ENCODE data around the gene OMA1.
"Not testable (repeated sequence)": the region's sequence is repeated elsewhere in the genome, so short reads cannot be mapped to it uniquely, and the experiment has no call there.

The OMA1 gene
- 18.1 to 31.9 reads per million in 2 donors for total RNA-seq

DNA sequence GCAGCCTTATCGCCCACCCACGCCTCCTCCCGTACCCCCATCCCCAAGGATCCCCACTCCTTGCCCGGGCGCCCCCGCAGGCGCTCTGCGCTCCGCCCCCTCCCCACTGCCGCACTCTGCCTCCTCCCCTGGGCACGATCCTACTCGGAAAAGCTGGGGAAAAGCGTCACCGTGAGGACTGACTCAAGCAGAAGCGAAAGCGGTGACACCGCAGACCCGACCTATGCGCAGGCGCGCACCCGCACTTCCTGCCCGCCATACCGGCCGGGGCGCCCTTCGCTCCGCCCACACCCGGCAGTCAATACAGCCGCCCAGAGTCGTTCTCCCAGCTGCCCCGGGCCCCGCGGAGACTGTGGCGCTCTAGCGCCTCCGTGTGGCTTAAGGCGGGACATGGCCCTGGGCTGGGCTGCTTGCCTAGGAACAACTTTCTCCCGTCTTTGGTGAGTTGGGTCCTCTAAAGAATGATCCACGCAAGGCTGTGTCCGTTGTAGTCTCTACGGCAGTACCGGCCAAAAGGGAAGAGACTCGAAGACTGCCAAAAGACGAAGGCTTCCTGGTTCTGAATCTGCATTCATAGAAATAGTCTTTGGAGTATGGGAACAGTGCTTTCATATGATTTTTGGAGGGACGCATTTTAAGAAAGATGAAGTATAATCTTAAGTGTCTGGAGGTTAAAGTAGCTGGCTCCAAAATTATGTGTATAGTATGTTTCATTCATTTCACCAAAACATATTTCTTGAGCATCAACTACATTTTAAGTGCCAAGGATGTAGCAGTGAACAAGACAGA, at the start of gene OMA1:
OMA1 (minus strand) TSS at position 207 of the 789 bp plus-strand sequence. CDS start 7,432 bp downstream, outside the sequence.
- peak; percentile 96 to 97 (median 96) for DNase-seq

- no peak for DNase-seq
Measured at GRCh38 chr1:58594546-58594945, 48.0 kb upstream of the OMA1 start.

GRCh38 chr1:58592522-58593134, 46.1 kb upstream of the OMA1 start:
- DNase-seq, result no peak

DNA sequence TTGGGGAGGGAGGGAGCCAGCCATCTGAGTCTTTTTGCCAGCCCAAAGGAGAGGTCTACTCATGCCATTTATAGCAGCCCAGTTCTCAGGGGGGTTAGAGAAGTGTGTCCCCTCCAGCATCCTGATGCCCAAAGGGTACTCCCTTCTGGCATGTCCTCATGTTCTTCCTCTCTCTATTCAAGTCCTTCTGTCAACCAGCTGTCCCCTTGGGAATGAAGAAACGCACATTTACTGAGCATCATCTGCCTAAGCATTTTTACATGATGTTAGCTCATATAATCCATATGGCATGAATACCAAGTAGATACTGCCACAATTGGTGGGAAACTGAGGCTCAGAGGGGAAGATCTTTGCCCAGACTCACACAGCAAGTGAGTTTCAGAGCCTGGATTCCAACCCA, 45.3 kb upstream of the OMA1 start:
- DNase-seq, result no peak

- DNase-seq, result no peak
Measured at GRCh38 chr1:58590019-58590418, 43.5 kb upstream of the OMA1 start.

GRCh38 chr1:58588396-58588795, 41.9 kb upstream of the OMA1 start:
- DNase-seq, result no peak

- no peak for DNase-seq
Measured at GRCh38 chr1:58587667-58588066, 41.1 kb upstream of the OMA1 start.

DNA sequence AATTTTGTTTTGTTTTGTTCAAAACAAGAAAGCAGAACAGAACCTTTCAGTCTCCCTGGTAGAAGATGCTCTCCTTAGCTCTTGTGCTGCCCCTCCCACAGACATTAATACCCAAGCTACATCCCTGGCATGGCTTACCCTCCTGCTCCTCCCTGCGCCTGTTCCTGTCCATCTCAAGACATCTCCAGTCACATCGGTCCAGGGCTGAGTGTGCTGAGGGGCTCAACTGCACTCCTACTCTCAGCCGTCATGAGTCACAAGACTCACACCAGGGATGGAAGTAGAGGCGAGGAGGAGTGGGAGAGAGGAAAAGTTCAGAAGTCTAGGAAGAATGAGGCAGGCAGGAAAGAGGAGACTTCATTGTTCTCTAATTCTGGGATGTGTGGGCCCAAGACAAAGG, 39.7 kb upstream of the OMA1 start:
- DNase-seq, result no peak

- DNase-seq, result no peak
Measured at GRCh38 chr1:58585581-58586151, 39.1 kb upstream of the OMA1 start.

DNA sequence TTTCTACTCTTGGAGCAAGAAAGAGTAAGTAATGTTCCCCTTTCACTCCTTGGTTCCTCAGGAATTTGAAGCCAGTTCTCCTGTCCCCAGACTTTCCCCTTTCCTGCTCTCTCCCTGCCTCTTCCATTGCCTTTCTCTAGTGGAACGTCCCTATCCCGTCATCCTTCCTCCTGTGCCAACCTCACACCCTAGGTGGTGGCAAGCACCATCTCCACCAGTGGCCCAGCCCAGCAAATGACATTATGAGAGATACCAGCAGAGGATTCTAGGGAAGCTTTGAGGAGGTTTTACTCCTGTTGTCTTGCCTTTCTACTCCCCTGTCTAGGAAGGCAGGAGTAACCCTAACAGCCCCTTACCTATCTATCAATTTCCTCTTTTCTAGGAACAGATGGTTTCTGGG, 38.6 kb upstream of the OMA1 start:
- no peak for DNase-seq

DNA sequence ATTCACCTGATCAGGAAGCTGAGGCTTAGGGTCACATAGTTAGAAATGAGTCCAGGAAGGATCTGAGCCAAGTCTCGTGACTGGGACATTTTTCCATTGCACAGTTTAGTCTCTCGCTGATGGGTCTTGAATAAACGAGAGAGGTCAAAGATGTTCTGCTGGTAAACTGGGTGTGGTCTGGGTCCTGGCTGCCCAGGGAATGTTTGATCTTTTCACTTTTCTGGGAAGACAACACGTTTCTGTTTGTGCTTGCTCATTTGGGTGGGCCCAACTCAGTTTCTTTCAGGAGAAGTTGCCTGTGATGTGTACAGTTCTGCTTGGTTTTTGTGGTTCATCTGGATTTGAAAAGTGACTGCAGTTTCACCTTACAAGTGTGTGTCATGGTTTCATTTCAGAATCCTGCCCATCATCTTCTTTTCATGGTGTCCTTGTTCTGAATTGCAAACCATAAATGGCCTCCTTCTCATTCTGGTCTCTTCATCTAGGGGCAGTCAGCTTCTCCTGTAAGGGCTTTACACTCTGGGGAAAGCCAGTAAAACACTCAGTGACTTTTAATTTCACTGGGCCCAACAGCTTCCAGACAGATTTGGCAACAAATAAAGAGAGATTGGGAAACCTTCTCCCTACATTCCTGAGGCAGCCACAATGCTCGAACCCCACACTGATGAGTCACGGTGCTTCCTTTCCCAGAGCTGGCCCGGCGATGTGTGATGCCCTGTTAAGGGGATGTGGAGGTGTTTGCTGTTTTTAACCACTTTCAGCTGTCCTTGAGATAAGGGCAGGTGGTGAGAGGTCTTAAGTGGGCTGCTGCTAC, 37.8 kb upstream of the OMA1 start:
- no peak for DNase-seq

GRCh38 chr1:58583496-58583895, 37.0 kb upstream of the OMA1 start:
- DNase-seq, result no peak

GRCh38 chr1:58582143-58582542, 35.6 kb upstream of the OMA1 start:
- not testable (repeated sequence) for DNase-seq

DNA sequence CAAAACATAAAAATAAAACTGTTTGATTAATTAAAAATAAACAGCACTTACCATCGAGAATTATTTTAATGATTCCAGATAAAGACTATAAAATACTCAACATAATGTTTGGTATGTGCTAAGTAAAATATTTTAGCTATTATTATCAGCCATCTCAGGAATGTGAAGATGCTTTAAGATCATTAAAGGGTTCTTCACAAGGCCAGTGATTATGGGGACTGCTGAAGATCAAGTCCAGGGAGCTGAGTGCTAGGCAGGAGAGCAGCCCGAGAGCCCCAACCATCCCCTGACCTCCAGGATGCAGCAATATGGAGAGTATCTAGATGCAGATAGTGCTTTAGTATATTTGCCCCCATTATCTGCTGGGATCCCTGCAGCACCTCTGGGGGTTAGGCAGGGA, 35.1 kb upstream of the OMA1 start:
- no peak for DNase-seq

DNA sequence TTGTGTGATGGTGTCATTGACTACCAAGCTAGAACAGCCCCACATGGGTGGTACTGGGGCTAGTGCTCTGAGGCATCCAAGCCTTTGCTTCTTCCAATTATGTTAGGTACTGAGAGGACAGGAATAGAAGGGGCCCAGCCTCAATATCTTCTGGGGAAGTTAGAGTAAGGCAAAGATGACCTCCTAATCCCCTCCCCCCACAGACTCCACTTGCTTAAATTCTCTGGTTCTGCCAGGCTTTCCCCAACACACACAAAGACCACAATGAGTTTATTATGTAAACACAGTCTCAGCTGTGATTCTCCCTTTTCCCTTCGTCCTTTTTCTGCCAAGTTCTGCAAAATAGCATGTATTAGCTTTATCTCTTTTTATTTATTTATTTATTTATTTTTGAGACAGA, 33.7 kb upstream of the OMA1 start:
- DNase-seq, result no peak

DNA sequence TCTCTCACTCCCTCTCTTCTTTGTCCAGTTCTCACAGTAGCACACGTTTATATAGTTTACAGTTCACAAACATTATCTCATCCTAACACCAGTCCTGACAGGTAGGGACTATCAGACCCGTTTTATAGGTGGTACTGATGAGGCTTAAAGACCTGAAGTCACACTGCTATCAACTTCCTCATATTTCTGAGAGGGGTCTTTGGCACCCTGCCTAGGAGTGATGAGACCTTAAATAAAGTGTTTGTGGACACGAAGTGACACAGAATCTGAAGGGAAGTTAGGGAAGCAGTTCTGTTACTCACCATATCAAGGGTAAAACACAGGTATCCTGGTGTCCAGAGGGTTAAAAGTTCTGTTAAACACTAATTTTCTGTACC, 31.1 kb upstream of the OMA1 start:
- DNase-seq, result no peak

DNA sequence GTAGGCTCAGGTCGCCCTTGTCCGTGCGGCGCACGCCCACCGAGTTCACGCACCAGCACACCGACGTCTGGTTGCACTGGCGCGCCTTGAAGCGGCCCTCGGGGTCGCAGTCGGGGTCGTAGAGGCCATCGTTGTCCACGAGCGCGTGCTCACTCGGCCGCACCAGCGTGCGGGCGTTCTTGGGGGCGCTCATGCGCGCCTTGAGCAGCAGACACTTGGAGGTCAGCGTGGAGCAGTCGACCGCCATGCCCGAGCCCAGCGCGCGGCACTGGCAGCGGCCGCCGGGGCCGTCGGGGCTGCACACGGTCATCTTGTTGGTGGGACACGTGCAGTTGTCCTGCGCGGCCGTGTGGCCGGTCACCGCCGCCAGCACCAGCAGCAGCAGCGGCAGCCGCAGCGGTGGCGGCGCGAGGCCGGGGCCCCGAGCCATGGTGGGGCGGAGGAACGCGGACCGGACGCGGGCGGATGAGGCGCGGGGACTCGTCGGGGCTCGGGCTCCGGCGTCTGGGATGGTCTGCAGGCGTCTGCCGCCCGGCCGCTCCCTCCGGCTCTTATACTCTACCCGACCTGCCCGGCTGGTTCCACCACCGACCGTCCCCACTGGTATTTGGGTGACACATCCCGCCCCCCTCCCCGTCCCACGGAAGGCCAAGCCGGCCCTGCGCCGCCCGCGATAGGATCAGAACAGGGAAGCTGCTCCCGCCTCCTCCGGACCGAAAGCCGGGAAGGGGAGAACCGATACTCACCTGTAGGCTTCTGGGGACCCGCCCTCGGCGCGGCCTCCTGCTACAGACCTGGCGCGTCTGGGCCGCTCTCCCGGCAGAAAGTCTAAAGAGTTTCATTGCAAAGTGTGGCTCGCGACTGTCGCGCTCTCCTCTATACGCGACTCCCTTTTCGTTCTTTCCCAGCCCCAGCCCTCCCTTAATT, 30.5 kb upstream of the OMA1 start, which contains the start of gene TACSTD2:
TACSTD2 (minus strand) TSS at position 526 of the 927 bp plus-strand sequence; CDS start at position 430, 96 bp downstream.
- peak in 1 of 5 experiments; percentile 8 for DNase-seq

DNA sequence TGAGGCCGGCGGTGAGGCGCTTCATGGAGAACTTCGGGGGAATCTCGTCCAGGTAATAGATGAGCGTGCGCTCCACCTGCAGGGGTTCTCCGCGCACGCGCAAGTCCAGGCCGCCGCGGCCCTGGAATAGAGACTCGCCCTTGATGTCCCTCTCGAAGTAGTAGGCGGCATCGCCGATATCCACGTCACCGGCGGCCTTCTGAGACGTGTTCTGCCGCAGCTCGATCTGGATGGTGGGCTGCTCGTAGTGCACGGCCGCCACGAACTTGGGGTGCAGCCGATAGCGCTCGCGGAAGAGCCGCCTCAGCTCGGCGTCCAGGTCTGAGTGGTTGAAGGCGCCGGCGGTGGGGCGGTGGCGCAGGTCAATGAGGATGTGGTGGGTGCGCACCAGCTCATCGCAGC, 29.8 kb upstream of the OMA1 start:
- peak in 1 of 5 experiments; percentile 7 for DNase-seq

- no peak for DNase-seq
Measured at GRCh38 chr1:58575551-58576324, 29.2 kb upstream of the OMA1 start.

DNA sequence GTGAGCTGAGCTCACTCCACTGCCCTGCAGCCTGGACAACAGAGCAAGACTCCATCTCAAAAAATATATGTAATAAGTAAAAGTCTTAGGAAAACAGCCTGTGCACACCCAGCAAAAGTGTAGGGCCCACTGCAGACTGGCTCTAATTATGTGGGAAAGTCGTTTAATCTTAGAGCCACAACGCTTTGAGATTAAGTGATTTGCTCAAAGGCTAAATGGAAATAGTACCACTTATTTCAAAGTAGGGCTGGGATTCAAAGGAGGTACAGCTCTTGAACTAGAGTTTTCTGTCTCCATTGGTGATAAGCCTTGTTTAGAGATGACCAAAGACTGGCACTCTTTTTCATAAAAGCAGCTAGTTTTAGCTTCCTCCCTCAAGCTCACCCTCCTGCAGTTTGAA, 28.3 kb upstream of the OMA1 start:
- DNase-seq, result no peak
